NAMALWA (cell line): ENCODE results near the gene KIF3A.

ENCODE experiments used
- DNase-seq: peaks from one replicate; pipeline ENCODE4 v3.0.0-alpha.2; 2015; ENCODE audit warnings: low spot score

KIF3A gene

DNA sequence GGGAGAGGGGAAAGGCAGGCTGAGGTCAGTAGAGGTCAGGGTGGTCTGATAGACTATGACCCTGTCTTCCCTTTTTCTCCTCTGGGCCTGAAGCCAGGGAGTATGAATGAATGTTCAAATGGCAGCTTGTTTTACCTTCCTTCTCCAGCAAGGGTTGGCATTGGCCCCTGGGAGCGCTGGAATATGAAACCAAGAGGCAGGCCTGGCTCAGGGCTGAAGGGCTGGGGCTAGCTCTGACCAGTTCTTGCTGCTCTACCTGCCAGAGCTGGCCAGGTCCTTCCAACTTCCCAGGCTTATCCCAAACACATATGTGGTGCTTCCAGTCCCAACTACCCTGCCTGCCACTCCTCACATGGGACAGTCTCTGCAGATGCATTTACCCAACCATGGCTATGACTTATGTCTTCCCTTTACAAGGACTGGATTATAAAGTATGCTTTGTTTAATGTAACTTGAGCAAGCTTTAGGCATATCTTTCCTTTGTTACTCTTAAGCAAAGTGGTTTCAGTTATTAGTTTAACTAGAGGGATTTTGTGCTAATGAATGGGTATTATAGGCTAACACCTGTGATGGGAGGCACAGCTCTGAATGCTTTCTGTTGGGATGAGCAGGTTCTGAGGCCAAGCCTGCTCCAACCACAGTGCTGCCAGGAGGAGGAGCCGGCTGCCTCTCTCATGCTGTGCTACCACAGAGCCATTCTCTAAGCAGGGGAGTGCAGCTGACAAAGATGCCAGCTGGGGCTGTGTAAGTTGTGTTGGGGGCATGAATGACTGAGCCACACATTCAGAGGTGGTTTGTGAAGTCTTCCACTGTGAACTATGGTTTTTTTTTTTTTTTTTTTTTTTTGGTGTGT lies 16.0 kb upstream of the KIF3A start:
- no peak for DNase-seq

GRCh38 chr5:132752581-132753125 lies 15.3 kb upstream of the KIF3A start:
- DNase-seq: no peak

DNA sequence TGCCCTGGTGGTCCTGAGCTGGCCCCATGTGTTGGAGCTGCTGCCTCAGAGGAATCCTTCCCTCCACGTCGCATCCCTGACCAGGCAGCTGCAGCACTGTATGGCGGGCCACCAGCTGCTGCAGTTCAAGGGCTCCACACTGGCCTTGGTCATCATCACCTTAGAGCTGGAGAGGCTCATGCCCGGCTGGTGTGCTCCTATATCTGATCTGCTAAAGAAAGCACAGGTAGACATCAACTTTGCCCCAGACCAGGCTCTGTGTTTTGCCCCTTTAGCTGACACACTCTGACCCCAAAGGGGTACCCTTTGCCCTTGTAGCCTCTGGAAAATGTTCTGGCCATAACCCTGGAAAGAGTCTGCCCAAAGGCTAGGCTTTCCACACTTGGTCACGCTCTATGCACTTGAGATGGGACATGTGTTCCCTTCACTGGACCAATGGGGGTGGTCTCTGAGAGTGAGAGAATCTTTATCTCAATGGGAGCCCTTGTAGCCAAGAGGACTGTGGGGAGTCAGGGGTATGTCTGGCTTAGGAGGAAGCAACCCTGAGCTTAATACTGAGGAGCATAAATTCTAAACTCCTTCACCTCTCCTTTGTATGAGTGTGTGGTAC lies 14.7 kb upstream of the KIF3A start:
- no peak for DNase-seq

DNA sequence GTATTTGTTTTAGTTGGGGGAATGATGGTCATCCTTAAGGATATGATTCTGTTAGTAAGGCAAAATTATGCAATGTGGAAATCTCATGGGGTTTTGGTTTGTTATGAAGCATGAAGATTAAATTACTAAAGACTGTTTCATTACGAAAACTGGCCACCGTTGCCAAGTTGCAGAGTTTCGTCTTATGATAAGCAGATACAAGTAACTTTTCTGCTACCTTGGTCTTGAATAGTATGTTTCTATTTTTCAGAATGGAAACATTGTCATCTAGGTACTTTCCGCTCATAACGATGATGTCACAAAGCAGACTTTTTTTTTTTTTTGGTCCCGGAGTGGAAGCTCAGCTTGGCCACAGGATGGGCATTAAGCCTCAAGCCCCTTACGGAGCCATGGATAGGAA lies 14.1 kb upstream of the KIF3A start:
- no peak for DNase-seq

DNA sequence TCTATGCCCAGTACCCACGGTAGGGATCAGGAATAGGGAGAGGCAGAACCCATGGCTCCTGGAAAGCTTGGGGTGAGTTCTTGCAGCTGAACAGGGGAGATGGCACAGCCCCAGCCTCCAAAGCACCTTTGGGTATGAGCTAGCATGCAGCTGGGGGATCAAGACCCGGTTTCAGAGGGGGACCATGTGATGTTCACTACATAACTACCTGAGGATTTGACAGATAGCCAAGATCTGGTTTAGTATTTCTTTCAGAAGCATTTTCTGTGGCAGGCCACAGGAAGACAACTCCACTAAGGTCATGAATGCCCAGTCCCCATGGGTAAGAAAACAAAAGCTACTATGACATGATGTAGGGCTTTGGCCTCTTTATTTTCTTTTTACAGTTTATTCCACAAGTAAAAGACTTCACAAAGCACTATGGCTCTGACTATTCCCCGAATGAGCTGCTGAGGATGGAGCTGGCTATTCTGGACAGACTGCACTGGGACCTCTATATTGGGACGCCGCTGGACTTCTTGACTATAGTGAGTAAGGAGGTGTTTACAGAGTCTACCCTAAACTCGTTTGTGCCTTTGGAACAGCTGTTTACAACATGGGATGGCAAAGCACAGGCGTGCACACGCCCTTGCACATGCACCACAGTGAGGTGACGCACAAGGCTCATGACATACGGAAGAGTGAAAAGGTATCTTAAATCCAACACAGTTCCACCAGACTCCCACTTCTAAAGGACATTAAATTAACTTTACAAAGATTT lies 13.3 kb upstream of the KIF3A start:
- no peak for DNase-seq

DNA sequence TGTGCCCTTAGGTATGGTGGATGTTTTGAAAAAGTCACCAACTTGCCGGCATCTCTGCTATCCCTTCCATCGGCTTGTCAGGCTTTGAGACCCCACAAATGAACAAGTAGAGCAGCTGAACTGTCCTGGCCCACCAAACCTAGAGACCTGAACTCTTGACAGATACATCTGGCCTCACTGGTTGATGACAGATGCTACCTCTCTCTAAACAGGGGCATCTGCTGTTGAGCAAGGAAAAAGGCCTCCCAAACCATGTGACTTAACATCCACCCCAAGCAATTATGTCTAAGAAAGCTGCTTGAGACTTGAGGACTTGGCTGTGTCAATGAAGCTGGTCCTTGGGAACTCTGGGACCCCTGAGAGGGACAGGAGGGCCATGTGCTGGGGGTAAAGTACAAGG lies 12.2 kb upstream of the KIF3A start:
- DNase-seq: no peak

- DNase-seq: no peak
Observed at GRCh38 chr5:132748522-132749000, 11.2 kb upstream of the KIF3A start.

DNA sequence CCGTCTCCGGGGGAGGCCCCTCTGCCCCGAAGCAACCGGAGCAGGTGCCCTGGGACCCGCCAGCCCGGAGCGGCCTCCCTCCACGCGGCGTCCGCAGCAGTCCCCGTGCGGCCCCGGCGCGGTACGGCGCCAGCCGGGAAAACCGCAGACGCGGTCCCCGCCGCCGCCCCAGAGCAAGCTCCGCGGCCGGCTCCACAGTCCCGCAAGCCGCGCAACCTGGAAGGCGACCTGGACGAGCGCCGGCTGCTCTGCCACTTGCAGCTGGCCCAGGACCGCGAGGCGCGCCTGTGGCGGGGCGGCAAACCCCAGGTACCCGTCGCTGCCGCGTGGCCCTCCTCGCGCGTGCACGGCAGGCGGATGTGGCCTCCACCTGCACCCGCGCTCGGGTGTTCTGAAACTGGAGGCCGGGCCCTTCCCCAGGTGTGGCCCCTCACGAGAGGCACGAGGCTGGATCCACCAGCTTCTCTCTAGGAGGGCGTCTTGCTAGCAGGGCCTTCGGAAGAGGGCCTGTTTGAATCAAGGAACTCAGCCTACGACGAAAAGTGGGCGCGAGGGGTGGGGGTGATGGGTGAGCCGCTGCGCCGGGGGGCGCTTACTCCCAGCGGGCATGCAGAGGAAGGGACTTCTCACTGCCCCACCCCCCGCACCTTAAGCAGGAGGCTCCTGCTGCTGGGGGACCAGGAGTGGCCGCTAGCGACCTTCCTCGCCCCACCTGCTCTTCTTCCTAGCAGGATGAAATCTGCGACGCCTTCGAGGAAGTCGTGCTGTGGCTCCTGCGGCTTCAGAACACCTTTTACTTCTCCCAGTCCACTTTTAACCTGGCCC lies 10.5 kb upstream of the KIF3A start:
- DNase-seq: no peak

GRCh38 chr5:132746954-132747615 lies 9.7 kb upstream of the KIF3A start, which contains the start of gene CCNI2:
CCNI2 (plus strand) TSS chr5:132747426; CDS start chr5:132747496, 70 bp downstream.
- no peak for DNase-seq

- DNase-seq: no peak
Observed at GRCh38 chr5:132746592-132746953, 9.2 kb upstream of the KIF3A start.

GRCh38 chr5:132744659-132745058 lies 7.3 kb upstream of the KIF3A start:
- DNase-seq: no peak

GRCh38 chr5:132742626-132743025 lies 5.3 kb upstream of the KIF3A start:
- DNase-seq: no peak

DNA sequence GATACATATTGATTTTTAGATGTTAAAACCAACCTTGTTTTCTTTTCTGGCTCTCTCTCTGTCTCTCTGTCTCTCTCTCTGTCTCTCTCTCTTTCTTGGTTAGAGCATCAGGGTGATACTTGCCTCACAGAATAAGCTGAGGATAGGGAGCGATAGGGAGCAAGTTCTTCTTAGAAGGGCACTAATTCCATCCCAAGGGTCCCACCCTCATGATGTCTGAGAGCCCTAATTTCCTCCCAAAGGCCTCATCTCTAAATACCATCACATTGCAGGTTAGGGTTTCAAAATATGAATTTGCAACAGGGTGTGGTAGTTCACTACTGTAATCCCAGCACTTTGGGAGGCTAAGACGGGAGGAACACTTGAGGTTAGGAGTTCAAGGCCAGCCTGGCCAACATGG lies 4.8 kb upstream of the KIF3A start:
- DNase-seq: no peak

DNA sequence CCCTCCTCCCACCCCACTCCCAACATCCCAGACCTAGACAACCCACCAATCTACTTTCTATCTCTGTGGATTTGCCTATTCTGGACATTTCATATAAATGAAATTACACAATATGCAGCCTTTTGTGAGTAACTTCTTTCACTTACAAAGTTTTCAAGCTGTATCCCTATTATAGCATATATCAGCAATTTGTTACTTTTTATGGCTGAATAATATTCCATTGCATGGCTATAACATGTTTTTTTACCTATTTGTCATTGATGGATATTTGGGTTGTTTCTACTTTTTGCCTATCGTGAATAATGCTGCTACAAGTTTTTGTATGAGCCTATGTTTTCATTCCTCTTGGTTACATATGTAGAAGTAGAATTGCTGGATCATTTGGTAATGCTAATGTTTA lies 1.9 kb upstream of the KIF3A start:
- no peak for DNase-seq

DNA sequence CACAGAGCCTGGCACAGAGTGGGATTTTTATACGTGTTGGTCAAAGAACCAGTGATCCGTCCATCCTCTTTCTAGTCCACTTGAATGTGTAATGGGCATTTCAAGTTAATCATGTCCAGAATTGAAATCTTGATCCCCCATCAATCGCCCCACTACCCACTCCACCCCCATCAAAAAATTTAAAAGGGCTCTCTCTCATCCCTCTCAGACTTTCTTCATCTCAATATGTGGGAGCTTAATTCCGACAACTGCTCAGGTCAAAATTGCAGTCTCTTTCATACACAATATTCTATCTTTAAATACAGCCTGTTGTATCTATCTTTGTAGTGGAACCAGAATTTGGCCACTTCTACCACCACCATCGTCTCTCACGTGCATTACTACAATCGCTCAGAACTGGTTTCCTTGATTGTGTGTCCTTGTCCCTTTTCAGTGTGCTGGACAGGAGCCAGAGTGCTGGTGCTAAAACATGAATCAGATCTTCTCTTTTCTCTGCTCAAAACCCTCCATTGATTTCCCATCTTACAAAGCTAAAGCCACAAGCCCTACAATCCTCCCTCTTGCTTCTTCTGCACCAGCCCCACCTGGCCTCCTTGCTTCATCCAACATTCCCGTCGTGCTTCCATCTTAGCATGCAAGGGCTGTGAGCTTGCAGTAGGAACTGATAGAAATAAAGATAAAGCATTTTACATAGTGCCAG lies 786 bp upstream of the KIF3A start:
- DNase-seq: no peak

GRCh38 chr5:132734687-132735086 lies 2.7 kb downstream of the KIF3A start:
- no peak for DNase-seq

GRCh38 chr5:132733499-132734148 lies 3.7 kb downstream of the KIF3A start:
- no peak for DNase-seq

- DNase-seq: no peak
Observed at GRCh38 chr5:132729896-132730295, 7.5 kb downstream of the KIF3A start.

- no peak for DNase-seq
Observed at GRCh38 chr5:132725745-132726144, 11.6 kb downstream of the KIF3A start.
